ES-I3 (cell line): ENCODE measurements around the gene ATF5.

ENCODE experiments used
- H3K36me3 ChIP-seq: 2 replicates; pipeline ENCODE4 v1.6.1; 2013; ENCODE audit warnings: mild to moderate bottlenecking, low read length, control low read depth, moderate library complexity; ENCODE audit not compliant: insufficient read depth
- H3K4me1 ChIP-seq: 2 replicates; pipeline ENCODE4 v1.6.1; 2013; ENCODE audit warnings: mild to moderate bottlenecking, control low read depth, low read length; ENCODE audit not compliant: insufficient read depth
- H3K9ac ChIP-seq: 2 replicates; pipeline ENCODE4 v1.6.1; 2013; ENCODE audit warnings: low read depth, mild to moderate bottlenecking, low read length, moderate library complexity
- H3K9me3 ChIP-seq: 2 replicates; pipeline ENCODE4 v1.6.1; 2013; ENCODE audit warnings: mild to moderate bottlenecking, low read length, moderate library complexity; ENCODE audit not compliant: control insufficient read depth, insufficient read depth

ATF5 gene

DNA sequence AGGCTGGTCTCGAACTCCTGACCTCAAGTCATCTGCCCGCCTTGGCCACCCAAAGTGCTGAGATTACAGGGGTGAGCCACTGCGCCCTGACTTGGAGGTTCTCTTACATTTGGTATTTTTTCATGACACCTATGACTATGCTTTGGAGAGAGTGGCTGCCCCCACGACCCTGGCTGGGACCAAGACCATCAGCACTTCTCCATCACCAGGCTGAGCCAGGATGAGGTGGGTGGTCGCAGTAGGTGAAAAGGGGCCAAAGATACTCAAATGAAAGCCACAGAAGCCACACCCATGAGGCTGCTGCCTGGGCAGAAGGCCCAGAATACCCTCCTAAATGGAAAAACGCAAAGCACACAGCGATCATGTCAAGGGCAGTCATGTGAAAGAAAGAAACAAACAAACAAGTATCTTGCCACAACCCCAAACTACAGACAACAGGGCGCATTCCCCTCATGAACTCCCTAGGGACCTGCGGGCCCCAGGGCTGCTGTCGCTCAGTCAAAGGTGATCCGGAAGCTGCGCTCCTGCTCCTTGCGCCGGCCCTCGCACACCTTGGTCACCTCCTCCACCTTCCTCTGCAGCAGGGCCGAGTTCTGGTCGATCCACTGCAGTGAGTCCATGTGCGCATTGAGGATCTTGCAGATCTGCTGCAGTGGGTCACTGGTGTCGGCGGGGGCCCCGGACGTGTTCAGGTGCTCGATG is 21.1 kb upstream of the ATF5 start:
- Histone ChIP-seq H3K4me1 (no peaks in the 10 kb centered on the region), H3K9ac (no peak overlapping the region), H3K36me3 (no peaks in the 10 kb centered on the region; the same call in 1 of the 2 replicates), H3K9me3 (no peaks in the 10 kb centered on the region)

DNA sequence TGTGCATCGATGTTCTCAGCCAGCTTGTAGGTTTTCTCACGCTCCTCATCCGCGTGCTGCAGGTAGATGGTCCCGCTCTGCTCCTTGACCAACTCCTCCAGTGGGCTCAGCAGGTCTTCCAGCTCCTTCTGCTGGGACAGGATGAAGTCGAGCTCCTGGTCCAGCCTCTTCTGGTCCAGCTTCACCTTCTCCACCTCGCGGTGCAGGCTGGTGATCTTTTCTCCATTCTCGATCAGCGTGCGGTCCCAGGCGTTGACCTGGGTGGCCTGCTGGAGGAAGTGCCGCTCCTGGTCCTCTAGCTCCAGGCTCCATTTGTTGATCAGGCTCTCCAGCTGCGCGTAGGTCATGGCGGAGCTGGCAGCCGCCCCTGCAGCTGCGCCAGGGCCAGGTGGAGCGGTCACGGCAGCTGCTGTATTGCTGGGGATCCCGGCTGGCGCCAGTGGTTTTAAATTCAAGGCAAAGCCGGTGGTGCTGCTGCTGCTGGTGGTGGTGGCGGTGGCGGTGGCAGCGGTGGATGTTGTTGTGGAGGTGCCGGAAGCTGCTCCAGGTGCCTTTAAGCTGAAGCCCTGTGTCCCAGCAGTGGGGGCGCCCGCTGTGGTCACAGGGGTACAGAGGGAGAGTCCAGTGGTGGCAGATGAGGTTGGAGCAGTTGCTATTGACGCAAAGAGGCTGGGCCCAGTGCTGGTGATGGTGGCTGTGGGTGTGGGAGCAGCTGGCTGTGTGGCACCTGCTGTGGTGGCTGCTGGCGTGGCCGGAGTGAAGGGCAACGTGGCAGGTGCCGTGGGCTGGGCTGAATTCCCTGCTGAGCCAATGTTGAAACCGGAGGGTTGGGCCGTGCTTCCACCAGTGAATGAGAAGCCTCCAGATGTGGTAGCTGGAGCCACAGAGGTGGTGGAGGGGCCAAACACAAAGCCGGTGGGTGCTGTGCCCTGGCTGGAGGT is 20.3 kb upstream of the ATF5 start:
- Histone ChIP-seq H3K9me3 (no peaks in the 10 kb centered on the region), H3K4me1 (no peaks in the 10 kb centered on the region), H3K9ac (no peak overlapping the region), H3K36me3 (no peaks in the 10 kb centered on the region; the same call in 1 of the 2 replicates)

DNA sequence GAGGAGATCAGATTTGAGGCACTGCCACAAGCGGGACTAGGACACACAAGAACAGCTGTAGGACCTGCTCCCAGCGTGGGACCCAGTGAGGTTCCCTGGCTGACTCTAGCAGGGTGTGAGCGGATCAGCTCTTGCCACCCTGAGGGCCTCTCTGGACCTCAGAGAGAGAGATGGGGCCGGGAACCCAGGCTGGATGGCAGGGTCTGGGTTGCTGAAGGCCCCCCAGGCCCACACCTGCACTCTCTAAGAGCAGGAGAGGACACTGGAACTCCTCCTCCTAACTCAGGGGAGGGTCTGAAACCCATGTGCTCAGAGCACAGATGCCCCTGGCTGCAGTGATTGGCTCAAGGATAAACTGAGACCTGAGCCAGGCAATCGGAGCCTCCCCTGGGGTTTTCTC is 18.8 kb upstream of the ATF5 start:
- H3K4me1 ChIP-seq = no peaks in the 10 kb centered on the region
- H3K36me3 ChIP-seq = peaks cover 4% of the 10 kb centered on the region
- no peak overlapping the region for H3K9ac ChIP-seq
- no peaks in the 10 kb centered on the region for H3K9me3 ChIP-seq

DNA sequence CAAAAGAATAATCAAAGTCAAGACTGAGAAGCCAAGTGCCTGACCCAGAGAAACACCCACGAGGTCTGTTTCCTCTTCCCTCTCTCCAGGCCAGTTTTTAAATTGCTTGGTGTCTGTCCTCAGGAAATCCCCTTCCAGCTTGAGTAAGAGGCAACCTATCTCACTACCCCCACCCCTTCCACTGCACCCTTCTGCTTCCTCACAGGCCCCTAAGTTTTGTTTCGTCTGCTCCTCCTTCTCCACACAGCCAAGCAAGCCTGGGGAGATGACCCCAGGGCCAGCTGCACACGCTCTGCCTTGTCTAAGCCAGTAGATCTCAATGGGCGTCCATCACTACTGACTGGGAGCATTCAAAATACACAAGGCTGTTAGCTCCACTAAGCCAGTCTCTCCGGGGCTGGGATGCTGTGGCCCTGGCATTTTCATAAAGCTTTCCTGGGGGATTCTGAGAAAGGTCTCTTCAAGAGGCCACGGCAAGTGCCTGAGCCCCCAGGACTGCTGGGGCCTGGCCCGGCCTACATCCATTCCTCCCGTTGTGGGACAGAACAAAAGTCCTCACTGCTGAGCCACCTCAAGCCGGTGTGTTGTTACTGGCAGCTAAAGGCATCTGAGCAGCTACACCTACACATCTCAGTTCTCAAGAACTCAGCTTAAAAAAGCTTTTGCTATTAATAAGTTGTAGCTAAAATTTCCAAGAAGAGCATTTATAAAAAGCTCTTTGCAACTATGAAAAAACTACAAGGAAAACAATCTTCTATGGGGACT is 17.4 kb upstream of the ATF5 start:
- peaks cover 7% of the 10 kb centered on the region for H3K36me3 ChIP-seq
- H3K9ac ChIP-seq = no peak overlapping the region
- H3K9me3 ChIP-seq = no peaks in the 10 kb centered on the region
- no peaks in the 10 kb centered on the region for H3K4me1 ChIP-seq

DNA sequence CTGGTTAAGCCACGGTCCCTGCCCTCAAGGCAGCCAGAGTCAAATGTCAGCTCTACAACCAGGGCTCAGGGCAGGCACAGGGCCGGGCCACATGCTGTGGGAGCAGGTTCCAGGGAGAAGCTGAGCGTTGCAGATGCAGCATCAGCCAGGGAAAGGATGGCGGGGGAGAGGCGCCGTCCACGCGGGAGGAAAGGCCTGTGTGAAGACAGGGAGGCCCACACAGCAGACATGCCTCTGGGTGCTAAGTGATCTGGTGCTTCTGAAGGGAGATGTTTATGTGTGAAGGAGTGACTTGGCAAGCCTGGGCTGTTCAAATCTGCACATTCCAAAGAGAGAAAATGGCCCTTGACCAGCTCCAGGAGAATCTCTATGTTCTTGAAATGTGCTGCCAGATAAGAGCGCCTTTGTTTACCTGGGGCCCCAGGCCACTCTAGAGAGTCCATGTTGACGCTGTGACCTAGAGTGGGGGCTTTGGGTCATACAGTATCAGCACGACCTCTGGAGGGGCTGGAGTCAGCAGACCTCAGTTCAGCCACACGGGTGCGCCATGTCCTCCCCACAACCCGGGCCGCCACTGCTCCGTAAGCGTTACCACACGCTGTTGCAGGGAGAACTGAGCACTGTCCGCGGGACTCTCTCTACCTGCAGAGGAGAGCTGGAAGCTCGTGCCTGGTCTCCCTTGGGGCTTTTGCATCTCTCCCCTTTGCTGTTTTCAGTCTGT is 15.9 kb upstream of the ATF5 start:
- no peak overlapping the region for H3K9ac ChIP-seq
- peaks cover 7% of the 10 kb centered on the region for H3K36me3 ChIP-seq

DNA sequence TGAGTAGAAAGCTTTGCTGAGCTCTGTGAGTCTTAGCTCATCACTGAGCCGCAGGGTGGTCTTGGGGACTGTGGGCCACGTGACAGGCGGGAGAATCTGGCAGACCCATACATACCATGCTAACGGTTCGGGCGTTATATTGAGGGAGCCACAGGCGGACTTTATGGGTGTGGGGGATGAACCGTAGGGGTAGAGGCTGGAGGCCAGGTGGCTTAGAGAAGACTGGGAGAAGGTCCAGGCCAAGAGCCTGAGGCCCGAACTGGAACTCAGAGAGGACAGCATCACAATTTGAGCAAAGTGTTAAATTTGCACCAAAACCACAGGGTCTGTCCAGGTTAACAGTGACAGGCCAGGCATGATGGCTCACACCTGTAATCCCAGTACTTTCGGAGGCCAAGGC is 15.3 kb upstream of the ATF5 start:
- H3K4me1 ChIP-seq = peaks cover 7% of the 10 kb centered on the region; the same call in 1 of the 2 replicates
- H3K9me3 ChIP-seq = no peaks in the 10 kb centered on the region
- H3K36me3 ChIP-seq = peaks cover 7% of the 10 kb centered on the region
- H3K9ac ChIP-seq = no peak overlapping the region

More for the DNA sequence above, 15.9 kb upstream of the ATF5 start:
- H3K9me3 ChIP-seq = no peaks in the 10 kb centered on the region
- H3K4me1 ChIP-seq = peaks cover 7% of the 10 kb centered on the region; the same call in 1 of the 2 replicates

DNA sequence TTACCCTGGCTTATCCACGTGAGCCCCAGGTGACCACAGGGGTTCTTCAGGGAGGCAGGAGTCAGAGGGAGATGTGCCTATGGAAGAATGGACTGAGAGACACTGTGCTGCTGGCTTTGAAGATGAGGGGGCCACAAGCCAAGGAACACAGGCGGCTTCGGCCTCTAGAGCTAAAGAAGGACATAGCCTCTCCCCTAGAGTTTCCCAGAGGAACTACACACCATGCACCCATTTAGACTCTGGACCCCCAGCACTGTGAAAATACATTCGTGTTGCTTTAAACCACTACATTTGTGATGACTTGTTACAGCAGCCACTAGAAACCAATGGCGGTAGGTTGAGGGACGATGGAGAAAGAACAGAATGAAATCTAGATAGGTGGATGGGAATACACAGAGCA is 13.7 kb upstream of the ATF5 start:
- Histone ChIP-seq H3K9ac (no peak overlapping the region), H3K36me3 (peaks cover 7% of the 10 kb centered on the region), H3K9me3 (no peaks in the 10 kb centered on the region), H3K4me1 (peaks cover 7% of the 10 kb centered on the region; the same call in 1 of the 2 replicates)

DNA sequence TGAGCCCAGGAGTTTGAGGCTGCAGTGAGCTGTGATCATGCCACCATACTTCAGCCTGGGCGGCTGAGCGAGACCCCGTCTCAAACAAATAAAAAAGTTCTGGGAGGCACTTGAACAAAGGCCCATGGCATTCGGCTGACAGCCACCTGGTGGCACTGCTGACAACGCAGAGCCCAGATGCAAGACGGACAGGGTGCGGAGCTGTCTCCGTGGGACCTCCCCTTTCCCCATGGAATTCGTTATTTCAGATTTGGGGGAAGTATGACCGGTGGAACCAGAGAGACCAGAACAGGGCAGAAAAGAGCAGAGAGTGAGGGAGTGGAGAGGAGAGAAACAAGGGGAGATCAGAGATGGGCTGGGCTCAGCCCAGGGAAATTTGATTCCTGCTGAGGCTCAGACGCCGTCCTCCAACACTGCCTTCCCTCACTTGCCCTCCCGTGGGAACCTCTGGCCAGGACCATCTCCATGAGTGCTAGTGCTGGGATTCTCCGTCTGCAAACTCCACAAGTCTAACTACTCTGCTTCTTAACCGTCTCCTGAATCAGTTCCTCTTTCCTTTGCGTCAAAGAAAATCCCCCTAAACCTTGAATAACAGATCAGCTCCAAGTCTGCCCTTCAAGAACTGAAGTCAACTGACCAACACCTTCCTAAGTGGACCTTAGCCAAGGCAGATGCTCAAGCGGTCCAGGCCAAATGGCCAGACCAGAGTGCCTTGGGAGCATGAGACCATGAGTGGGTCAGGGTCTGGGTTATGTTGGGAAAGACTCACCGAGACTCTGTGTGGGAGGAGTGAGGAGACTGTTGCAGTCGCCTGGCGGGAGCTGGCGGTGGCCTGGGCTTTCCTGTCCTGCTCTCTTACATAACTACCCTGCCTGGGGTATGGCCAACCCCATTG is 11.9 kb upstream of the ATF5 start:
- Histone ChIP-seq H3K9ac (no peak overlapping the region), H3K36me3 (peaks cover 10% of the 10 kb centered on the region), H3K9me3 (no peaks in the 10 kb centered on the region), H3K4me1 (peaks cover 7% of the 10 kb centered on the region; the same call in 1 of the 2 replicates)

DNA sequence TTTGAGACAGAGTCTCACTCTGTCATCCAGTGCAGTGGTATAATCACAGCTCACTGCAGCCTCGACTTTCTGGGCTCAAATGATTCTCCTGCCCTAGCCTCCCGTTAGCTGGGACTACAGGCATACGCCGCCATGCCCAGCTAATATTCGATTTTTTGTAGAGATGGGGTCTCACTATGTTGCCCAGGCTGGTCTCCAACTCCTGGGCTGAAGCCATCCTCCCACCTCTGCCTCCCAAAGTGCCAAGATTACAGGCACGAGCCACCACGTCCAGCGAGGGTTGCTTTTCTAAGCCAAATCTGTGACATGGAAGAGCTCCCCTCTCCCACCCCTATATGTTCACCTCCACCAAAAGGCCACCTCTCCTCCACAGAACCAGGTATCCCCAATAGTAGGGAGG is 10.9 kb upstream of the ATF5 start:
- Histone ChIP-seq H3K9ac (no peak overlapping the region), H3K36me3 (peaks cover 10% of the 10 kb centered on the region), H3K4me1 (peaks cover 7% of the 10 kb centered on the region; the same call in 1 of the 2 replicates), H3K9me3 (no peaks in the 10 kb centered on the region)

DNA sequence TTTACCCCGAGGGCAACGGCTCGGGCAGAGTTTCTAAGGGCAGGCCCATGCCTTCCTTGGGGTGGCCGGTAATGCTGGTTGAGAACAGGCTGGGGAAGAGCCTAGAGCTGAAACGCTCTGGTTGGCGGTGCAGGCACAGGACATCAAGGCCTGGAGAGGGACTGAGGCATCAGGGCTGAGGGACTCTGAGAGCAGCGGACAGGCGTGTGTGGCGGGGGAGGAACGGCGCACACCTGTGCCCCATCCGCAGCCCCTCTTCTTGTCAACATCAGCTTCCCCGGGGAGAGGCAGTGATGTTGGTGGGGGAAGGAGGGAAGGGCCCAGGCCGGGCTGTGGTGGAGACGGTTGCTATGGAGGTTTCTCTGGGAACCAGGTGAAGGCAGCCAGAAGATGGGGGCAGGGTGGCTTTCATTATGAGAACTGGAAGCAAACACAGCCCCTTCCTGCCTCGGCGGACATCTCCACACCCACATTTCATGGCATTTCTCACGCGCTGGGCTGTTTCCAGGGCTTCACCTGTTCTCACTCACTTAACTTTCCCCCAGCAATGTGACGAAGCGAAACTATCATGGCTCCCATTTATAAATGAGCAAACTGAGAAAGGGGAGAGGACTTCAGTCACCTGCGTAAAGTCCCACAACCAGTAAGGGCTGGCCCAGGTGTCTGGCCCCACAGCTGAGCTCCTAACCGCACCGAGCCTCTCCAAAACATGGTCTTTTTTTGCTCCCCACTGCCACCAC is 8.2 kb upstream of the ATF5 start:
- H3K36me3 ChIP-seq = peaks cover 8% of the 10 kb centered on the region; the same call in 1 of the 2 replicates

DNA sequence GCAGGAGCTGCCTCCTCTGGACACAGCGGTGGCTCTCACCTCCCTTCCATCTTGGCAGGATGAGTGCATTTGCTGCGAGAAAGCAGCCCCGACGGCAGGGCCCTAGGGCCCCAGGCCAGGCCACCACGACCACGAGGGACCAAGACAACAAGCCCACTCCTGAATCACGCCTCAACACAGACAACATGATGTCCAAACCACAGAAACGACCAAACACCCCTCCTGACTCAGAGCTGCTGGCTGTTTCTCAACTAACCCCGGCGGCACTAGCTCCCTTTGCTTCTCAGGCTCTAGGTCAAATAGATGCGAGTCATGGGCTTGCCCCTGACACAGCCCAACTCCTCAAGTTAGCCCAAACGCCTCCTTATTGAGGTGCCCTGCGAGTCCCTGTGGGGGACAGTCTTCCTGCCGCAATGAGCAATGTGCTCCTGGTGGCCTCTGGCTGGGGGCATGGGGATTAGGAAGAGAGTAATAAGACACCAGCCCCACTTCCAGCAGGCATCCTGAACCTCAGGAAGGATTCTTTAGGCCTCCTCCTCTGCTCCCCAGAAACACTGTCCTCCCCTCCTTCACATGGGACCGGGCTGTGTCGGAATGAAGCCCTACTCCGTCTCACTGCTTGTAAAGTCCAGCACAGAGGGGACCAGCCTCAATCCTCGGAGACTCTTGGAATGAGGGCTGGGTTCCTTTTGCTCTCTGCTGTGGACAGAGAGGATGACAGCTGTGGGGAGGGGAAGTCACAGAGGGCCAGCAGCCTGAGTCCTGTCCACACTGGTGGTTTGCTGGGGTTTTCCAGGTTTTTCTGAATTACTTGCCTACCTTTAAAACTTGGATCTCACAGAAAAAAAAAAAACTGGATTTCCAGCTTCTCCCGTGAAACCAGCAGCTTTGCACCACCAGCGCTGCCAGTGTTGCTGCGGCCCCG is 6.9 kb upstream of the ATF5 start:
- H3K4me1 ChIP-seq = peaks cover 4% of the 10 kb centered on the region; the same call in 1 of the 2 replicates
- no peak overlapping the region for H3K9ac ChIP-seq
- H3K9me3 ChIP-seq = no peaks in the 10 kb centered on the region
- peaks cover 16% of the 10 kb centered on the region for H3K36me3 ChIP-seq

More for the DNA sequence above, 8.2 kb upstream of the ATF5 start:
- Histone ChIP-seq H3K4me1 (peaks cover 7% of the 10 kb centered on the region; the same call in 1 of the 2 replicates), H3K9me3 (no peaks in the 10 kb centered on the region), H3K9ac (no peak overlapping the region)
